Spleen (tissue), 7 donors: ENCODE results near the gene DMD.

Experiments
- POLR2A ChIP-seq, 3 donors: fragments of 450-650 bp; IDR thresholded peaks; one replicate each; pipeline ENCODE4 v1.5.1; 2017; ENCODE audit warnings: antibody characterized with exemption in 3 of 3, mild to moderate bottlenecking in 1 of 3
- TF ChIP-seq, protein P1 (sequence below), 11 experiments: fragments of 200-600 bp in 7 of 11; fragments of 450-650 bp in 4 of 11; sonication (generic) in 4 of 11; IDR thresholded peaks in 8 of 11; conservative IDR thresholded peaks in 3 of 11; 1 replicate in 7 of 11; 2 replicates in 4 of 11; pipeline versions ENCODE4 v1.4.0 to v1.8.0; 2016 to 2021; ENCODE audit warnings: antibody characterized with exemption in 11 of 11, inconsistent platforms in 4 of 11, mild to moderate bottlenecking in 1 of 11
- donor health status: DM: no; HTN: no; CAD: no; lungs with moderate emphysema.
- donor health status: DM: no; HTN: no; CAD: no.
- donor health status: DM: no; HTN: no; CAD: no.

DNA sequence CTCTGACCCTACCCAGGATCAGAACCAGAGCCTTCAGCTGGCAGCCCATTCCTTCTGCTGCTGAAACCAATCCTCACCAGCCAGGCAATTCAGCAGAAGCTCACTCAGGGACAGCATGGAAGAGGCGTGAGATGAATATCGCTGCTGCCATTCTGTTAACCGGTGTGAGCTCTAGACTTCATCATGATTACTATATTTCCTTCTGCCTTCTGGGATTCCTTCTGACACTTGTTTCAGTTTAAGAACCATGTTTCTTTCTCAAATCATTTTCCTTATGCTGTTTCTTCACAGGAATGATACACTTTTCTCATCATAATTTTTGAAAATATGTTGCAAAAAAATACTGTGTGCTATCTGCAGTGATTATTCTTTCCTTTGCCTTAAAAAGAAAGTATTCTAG lies 1666.2 kb downstream of the DMD start:
- TF ChIP-seq POLR2A (IDR thresholded peaks at IDR 0.05): no peak
- TF ChIP-seq, protein P1, sequence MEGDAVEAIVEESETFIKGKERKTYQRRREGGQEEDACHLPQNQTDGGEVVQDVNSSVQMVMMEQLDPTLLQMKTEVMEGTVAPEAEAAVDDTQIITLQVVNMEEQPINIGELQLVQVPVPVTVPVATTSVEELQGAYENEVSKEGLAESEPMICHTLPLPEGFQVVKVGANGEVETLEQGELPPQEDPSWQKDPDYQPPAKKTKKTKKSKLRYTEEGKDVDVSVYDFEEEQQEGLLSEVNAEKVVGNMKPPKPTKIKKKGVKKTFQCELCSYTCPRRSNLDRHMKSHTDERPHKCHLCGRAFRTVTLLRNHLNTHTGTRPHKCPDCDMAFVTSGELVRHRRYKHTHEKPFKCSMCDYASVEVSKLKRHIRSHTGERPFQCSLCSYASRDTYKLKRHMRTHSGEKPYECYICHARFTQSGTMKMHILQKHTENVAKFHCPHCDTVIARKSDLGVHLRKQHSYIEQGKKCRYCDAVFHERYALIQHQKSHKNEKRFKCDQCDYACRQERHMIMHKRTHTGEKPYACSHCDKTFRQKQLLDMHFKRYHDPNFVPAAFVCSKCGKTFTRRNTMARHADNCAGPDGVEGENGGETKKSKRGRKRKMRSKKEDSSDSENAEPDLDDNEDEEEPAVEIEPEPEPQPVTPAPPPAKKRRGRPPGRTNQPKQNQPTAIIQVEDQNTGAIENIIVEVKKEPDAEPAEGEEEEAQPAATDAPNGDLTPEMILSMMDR (IDR thresholded peaks at IDR 0.05 in 8 of 11, conservative IDR thresholded peaks at IDR 0.05 in 3 of 11): no peak
